ENCODE results near the gene IL1RAPL2.

Gene IL1RAPL2

DNA sequence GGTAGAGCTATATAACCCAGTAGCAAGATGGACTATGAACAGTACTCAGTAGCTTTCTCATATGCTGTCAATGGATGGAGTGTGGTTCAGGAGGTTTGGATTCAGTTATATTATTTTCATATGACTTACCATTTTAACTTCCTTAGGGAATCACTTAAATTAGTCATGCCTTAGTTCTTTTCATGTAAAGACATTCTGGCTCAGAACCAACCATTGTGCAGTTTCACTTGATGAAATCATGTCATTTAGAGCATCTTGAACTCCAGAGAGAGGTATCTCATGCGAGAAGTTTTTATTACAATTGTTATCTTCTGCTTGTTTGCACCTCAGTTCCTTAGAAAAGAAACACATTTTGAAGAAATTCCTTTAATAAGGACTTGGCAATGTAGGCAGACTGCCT lies 55.8 kb downstream of the IL1RAPL2 start:
- no peaks in the 10 kb centered on the region for H3K9me3 ChIP-seq (ENCODE audit: control insufficient read depth, insufficient read depth, low read depth, low read length)
- H3K4me1 ChIP-seq (ENCODE audit: control insufficient read depth, insufficient read depth, low read length): no peaks in the 10 kb centered on the region
- no peak overlapping the region for H3K27ac ChIP-seq (ENCODE audit: extremely low read depth, low read depth, low read length)
- no peak overlapping the region for H3K4me3 ChIP-seq (ENCODE audit: low read depth, low read length)
- ChIA-PET CTCF (no interaction called here), POLR2A (no interaction called here)
- TF ChIP-seq, protein P1, sequence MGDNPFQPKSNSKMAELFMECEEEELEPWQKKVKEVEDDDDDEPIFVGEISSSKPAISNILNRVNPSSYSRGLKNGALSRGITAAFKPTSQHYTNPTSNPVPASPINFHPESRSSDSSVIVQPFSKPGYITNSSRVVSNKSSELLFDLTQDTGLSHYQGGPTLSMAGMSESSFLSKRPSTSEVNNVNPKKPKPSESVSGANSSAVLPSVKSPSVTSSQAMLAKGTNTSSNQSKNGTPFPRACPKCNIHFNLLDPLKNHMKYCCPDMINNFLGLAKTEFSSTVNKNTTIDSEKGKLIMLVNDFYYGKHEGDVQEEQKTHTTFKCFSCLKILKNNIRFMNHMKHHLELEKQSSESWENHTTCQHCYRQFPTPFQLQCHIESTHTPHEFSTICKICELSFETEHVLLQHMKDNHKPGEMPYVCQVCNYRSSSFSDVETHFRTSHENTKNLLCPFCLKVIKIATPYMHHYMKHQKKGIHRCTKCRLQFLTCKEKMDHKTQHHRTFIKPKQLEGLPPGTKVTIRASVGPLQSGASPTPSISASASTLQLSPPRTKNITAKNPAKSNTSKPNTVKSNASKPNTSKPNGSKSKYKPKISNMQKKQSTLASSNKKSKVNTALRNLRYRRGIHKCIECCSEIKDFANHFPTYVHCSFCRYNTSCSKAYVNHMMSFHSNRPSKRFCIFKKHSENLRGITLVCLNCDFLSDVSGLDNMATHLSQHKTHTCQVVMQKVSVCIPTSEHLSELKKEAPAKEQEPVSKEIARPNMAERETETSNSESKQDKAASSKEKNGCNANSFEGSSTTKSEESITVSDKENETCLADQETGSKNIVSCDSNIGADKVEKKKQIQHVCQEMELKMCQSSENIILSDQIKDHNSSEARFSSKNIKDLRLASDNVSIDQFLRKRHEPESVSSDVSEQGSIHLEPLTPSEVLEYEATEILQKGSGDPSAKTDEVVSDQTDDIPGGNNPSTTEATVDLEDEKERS (tag by site-specific recombination; IDR thresholded peaks at IDR 0.05): no peak
- TF ChIP-seq ZFP37 (tag by site-specific recombination; IDR thresholded peaks at IDR 0.05) (no peak), YY2 (tag by site-specific recombination; IDR thresholded peaks at IDR 0.05) (no peak), ZNF513 (tag by site-specific recombination; IDR thresholded peaks at IDR 0.05) (no peak), ZNF404 (tag by site-specific recombination; IDR thresholded peaks at IDR 0.05) (no peak)
- no peaks in the 10 kb centered on the region for H3K36me3 ChIP-seq (ENCODE audit: control insufficient read depth in 2 of 2, insufficient read depth in 1 of 2, low read length in 2 of 2)

DNA sequence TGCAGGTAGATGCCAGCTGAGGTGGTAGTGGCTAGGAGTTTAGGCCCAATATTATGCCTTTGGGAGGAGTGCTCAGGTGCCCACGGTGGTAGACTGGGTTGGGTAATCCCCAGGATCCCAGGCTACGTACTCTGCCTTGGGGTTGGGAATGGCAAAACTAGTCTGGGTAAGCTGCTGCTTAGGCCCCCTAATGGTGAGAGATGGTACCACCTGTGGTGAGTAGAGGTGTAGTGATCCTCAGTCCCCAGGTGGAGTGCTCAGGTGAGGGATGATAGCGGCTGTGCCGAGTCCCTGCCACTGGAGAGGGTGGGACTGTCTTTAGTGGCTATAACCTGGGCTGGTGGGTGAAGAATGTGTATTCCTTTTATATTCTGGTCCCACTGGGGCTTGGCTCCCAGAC lies 75.2 kb downstream of the IL1RAPL2 start:
- Histone ChIP-seq H3K9me3 (ENCODE audit: control insufficient read depth, insufficient read depth, low read depth, low read length) (no peaks in the 10 kb centered on the region), H3K36me3 (ENCODE audit: control insufficient read depth in 2 of 2, insufficient read depth in 1 of 2, low read length in 2 of 2) (no peaks in the 10 kb centered on the region), H3K27ac (ENCODE audit: extremely low read depth, low read depth, low read length) (no peak overlapping the region), H3K4me1 (ENCODE audit: control insufficient read depth, insufficient read depth, low read length) (no peaks in the 10 kb centered on the region), H3K4me3 (ENCODE audit: low read depth, low read length) (no peak overlapping the region)
- CTCF ChIA-PET: interaction anchor here (0.9 kb wide), 1 partner anchor 75 kb away, joined by 3 read pairs; the partner anchor contains the start of gene IL1RAPL2
- no peak for TF ChIP-seq ZNF335 (tag by site-specific recombination; conservative IDR thresholded peaks at IDR 0.05)
- TF ChIP-seq ZNF558 (tag by site-specific recombination; IDR thresholded peaks at IDR 0.05): no peak
- TF ChIP-seq SCRT2 (tag by site-specific recombination; IDR thresholded peaks at IDR 0.05): no peak
- no peak for TF ChIP-seq ZNF707 (tag by site-specific recombination; IDR thresholded peaks at IDR 0.05)
- TF ChIP-seq RBAK (tag by site-specific recombination; IDR thresholded peaks at IDR 0.05): no peak
- POLR2A ChIA-PET: no interaction called here

- POLR2A ChIA-PET: no interaction called here
- no peaks in the 10 kb centered on the region for H3K36me3 ChIP-seq (ENCODE audit: control insufficient read depth in 2 of 2, insufficient read depth in 1 of 2, low read length in 2 of 2)
- H3K4me1 ChIP-seq (ENCODE audit: control insufficient read depth, insufficient read depth, low read length): no peaks in the 10 kb centered on the region
- CTCF ChIA-PET: no interaction called here
- H3K4me3 ChIP-seq (ENCODE audit: low read depth, low read length): no peak overlapping the region
- no peaks in the 10 kb centered on the region for H3K9me3 ChIP-seq (ENCODE audit: control insufficient read depth, insufficient read depth, low read depth, low read length)
- H3K27ac ChIP-seq (ENCODE audit: extremely low read depth, low read depth, low read length): no peak overlapping the region
- TF ChIP-seq, protein P2, sequence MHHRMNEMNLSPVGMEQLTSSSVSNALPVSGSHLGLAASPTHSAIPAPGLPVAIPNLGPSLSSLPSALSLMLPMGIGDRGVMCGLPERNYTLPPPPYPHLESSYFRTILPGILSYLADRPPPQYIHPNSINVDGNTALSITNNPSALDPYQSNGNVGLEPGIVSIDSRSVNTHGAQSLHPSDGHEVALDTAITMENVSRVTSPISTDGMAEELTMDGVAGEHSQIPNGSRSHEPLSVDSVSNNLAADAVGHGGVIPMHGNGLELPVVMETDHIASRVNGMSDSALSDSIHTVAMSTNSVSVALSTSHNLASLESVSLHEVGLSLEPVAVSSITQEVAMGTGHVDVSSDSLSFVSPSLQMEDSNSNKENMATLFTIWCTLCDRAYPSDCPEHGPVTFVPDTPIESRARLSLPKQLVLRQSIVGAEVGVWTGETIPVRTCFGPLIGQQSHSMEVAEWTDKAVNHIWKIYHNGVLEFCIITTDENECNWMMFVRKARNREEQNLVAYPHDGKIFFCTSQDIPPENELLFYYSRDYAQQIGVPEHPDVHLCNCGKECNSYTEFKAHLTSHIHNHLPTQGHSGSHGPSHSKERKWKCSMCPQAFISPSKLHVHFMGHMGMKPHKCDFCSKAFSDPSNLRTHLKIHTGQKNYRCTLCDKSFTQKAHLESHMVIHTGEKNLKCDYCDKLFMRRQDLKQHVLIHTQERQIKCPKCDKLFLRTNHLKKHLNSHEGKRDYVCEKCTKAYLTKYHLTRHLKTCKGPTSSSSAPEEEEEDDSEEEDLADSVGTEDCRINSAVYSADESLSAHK (tag by site-specific recombination; IDR thresholded peaks at IDR 0.05): no peak
- no peak for TF ChIP-seq ZNF423 (tag by site-specific recombination; IDR thresholded peaks at IDR 0.05)
- TF ChIP-seq ZNF837 (tag by site-specific recombination; IDR thresholded peaks at IDR 0.05): no peak
- TF ChIP-seq, protein P3, sequence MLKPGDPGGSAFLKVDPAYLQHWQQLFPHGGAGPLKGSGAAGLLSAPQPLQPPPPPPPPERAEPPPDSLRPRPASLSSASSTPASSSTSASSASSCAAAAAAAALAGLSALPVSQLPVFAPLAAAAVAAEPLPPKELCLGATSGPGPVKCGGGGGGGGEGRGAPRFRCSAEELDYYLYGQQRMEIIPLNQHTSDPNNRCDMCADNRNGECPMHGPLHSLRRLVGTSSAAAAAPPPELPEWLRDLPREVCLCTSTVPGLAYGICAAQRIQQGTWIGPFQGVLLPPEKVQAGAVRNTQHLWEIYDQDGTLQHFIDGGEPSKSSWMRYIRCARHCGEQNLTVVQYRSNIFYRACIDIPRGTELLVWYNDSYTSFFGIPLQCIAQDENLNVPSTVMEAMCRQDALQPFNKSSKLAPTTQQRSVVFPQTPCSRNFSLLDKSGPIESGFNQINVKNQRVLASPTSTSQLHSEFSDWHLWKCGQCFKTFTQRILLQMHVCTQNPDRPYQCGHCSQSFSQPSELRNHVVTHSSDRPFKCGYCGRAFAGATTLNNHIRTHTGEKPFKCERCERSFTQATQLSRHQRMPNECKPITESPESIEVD (tag by site-specific recombination; IDR thresholded peaks at IDR 0.05): no peak
- TF ChIP-seq ZNF658 (tag by site-specific recombination; IDR thresholded peaks at IDR 0.05): no peak
- TF ChIP-seq, protein P4, sequence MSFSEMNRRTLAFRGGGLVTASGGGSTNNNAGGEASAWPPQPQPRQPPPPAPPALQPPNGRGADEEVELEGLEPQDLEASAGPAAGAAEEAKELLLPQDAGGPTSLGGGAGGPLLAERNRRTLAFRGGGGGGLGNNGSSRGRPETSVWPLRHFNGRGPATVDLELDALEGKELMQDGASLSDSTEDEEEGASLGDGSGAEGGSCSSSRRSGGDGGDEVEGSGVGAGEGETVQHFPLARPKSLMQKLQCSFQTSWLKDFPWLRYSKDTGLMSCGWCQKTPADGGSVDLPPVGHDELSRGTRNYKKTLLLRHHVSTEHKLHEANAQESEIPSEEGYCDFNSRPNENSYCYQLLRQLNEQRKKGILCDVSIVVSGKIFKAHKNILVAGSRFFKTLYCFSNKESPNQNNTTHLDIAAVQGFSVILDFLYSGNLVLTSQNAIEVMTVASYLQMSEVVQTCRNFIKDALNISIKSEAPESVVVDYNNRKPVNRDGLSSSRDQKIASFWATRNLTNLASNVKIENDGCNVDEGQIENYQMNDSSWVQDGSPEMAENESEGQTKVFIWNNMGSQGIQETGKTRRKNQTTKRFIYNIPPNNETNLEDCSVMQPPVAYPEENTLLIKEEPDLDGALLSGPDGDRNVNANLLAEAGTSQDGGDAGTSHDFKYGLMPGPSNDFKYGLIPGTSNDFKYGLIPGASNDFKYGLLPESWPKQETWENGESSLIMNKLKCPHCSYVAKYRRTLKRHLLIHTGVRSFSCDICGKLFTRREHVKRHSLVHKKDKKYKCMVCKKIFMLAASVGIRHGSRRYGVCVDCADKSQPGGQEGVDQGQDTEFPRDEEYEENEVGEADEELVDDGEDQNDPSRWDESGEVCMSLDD (tag by site-specific recombination; IDR thresholded peaks at IDR 0.05): no peak
- no peak for TF ChIP-seq EGR2 (tag by site-specific recombination; IDR thresholded peaks at IDR 0.05; ENCODE audit: low read depth)
- no peak for TF ChIP-seq SP7 (tag by site-specific recombination; IDR thresholded peaks at IDR 0.05)
- no peak for TF ChIP-seq ZFP69B (tag by site-specific recombination; IDR thresholded peaks at IDR 0.05)
Measured at GRCh38 chrX:104647084-104647483, 81.1 kb downstream of the IL1RAPL2 start.

Data from HEK293 (cell line).